Common myeloid progenitor, CD34-positive (primary cell): ENCODE data around the gene NEK5.
"Not testable (repeated sequence)": the region's sequence is repeated elsewhere in the genome, so short reads cannot be mapped to it uniquely, and the experiment has no call there.

Experiments used
- CTCF ChIA-PET: fragments of 350-600 bp; sonication (Branson Sonifier 250); formaldehyde crosslinking; loops from one replicate; lab custom pipeline; 2021; ENCODE audit warnings: antibody characterized with exemption; lab: Charles Lee
- POLR2A ChIA-PET: fragments of 350-600 bp; sonication (Branson Sonifier 250); formaldehyde crosslinking; loops from one replicate; lab custom pipeline; 2021; ENCODE audit warnings: antibody characterized with exemption; lab: Charles Lee
- DNase-seq, 3 donors: peaks; one replicate each; pipeline versions ENCODE4 v3.0.0 to v3.0.0-alpha.2; 2013
- H3K27ac ChIP-seq, 2 experiments: 1 replicate in 1 of 2; 2 replicates in 1 of 2; pipeline ENCODE4 v1.7.0; 2013; ENCODE audit warnings: inconsistent platforms in 2 of 2, low read length in 2 of 2, mild to moderate bottlenecking in 2 of 2, low read depth in 1 of 2, moderate library complexity in 1 of 2; ENCODE audit not compliant: severe bottlenecking in 2 of 2, insufficient read depth in 1 of 2, poor library complexity in 1 of 2
- H3K27me3 ChIP-seq, 5 experiments: replicated peaks in 2 of 5; 1 replicate in 3 of 5; 2 replicates in 2 of 5; pipeline versions ENCODE4 v1.6.1 to v1.7.0; 2013; ENCODE audit warnings: low read length in 4 of 5, mild to moderate bottlenecking in 2 of 5, moderate library complexity in 2 of 5, inconsistent platforms in 1 of 5; ENCODE audit not compliant: insufficient read depth in 5 of 5, control insufficient read depth in 4 of 5
- H3K36me3 ChIP-seq, 4 experiments: 1 replicate in 2 of 4; 2 replicates in 2 of 4; pipeline versions ENCODE4 v1.6.1 to v1.7.0; 2013; ENCODE audit warnings: low read length in 3 of 4, control low read depth in 1 of 4, mild to moderate bottlenecking in 1 of 4; ENCODE audit not compliant: control insufficient read depth in 4 of 4, insufficient read depth in 4 of 4
- H3K4me1 ChIP-seq, 4 experiments: 1 replicate in 3 of 4; 2 replicates in 1 of 4; pipeline versions ENCODE4 v1.6.1 to v1.7.1; 2013; ENCODE audit warnings: low read length in 3 of 4, mild to moderate bottlenecking in 3 of 4, control low read depth in 1 of 4, inconsistent platforms in 1 of 4, moderate library complexity in 1 of 4; ENCODE audit not compliant: control insufficient read depth in 4 of 4, insufficient read depth in 4 of 4; ENCODE audit errors: control extremely low read depth in 1 of 4
- H3K4me3 ChIP-seq, 7 experiments: 1 replicate in 4 of 7; 2 replicates in 3 of 7; pipeline versions ENCODE4 v1.5.1 to v1.7.0; 2013; ENCODE audit warnings: mild to moderate bottlenecking in 7 of 7, low read length in 6 of 7, moderate library complexity in 6 of 7, inconsistent platforms in 2 of 7, low read depth in 2 of 7, control low read depth in 1 of 7; ENCODE audit not compliant: insufficient read depth in 4 of 7, control insufficient read depth in 1 of 7; ENCODE audit errors: extremely low read depth in 1 of 7
- H3K9me3 ChIP-seq, 5 experiments: 1 replicate in 4 of 5; 2 replicates in 1 of 5; pipeline versions ENCODE4 v1.6.1 to v1.7.1; 2013; ENCODE audit warnings: low read length in 4 of 5, mild to moderate bottlenecking in 2 of 5, inconsistent platforms in 1 of 5, low read depth in 1 of 5, moderate library complexity in 1 of 5; ENCODE audit not compliant: control insufficient read depth in 4 of 5, insufficient read depth in 2 of 5; ENCODE audit errors: control extremely low read depth in 1 of 5
- WGBS: methylation state at CpG from one replicate; pipeline ENCODE4 v1.1.5; 2013; ENCODE audit not compliant: insufficient coverage; 5-methylcytosine and 5-hydroxymethylcytosine counted together

NEK5 gene

DNA sequence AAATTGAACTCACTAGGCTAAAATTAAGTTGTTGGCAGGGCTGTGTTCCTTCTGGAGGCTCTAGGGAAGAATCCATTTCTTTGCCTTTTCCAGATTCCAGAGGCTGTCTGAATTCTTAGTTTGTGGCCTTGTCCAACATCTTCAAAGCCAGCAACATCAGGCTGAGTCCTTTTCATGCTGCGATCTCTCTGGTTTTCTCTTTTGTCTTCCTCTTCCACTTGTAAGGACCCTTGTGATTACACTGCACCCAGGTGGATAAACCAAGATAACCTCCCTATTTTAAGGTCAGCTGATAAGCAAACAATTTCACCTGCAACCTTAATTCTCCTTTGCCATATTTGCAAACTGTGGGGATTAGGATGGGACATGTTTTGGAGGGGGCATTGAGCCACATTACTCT is 92.8 kb downstream of the NEK5 start:
- no peaks in the 10 kb centered on the region for H3K4me1 ChIP-seq
- ChIA-PET POLR2A (no interaction called here), CTCF (no interaction called here)
- H3K9me3 ChIP-seq = no peaks in the 10 kb centered on the region
- 100% methylated on average over 1 of the region's 1 CpG for WGBS
- H3K27me3 ChIP-seq = no peaks in the 10 kb centered on the region
- H3K4me3 ChIP-seq = no peak overlapping the region
- no peak overlapping the region for H3K27ac ChIP-seq
- H3K36me3 ChIP-seq = no peaks in the 10 kb centered on the region
- DNase-seq = no peak

DNA sequence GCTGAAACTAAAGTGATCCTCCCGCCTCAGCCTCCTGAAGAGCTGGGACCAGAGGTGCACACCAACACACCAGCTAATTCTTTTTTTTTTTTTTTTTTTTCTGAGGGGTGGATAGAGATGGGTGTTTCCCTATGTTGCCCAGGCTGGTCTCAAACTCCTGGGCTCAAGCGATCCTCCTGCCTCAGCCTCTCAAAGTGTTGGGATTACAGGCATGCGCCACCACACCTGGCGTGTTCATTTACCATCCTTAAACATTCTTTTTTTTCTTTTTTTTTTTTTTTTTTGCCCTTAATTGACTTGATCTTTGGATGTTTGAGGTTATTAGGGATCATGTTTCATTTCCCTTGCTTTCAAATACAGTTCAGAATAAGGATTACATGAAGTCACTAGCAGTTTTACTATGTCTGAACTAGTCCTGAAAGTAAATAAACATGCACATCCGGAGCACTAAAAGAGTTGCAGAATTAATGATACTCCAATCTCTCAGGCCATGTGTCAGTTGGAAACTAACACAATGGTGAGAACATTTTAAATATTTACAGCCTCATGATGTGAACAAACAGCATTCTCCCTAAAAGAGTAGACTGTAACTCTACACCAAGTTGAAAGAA is 94.2 kb downstream of the NEK5 start:
- CTCF ChIA-PET = no interaction called here
- H3K9me3 ChIP-seq = peaks cover 0 to 5% (median 0%) of the 10 kb centered on the region in 5 experiments
- no peaks in the 10 kb centered on the region for H3K27me3 ChIP-seq
- H3K4me3 ChIP-seq = no peak overlapping the region
- 100% methylated on average over 1 of the region's 5 CpGs for WGBS
- no peak for DNase-seq
- H3K36me3 ChIP-seq = peaks cover 0 to 3% (median under 1%) of the 10 kb centered on the region in 4 experiments
- no peak overlapping the region for H3K27ac ChIP-seq
- no peaks in the 10 kb centered on the region for H3K4me1 ChIP-seq
- POLR2A ChIA-PET = no interaction called here

DNA sequence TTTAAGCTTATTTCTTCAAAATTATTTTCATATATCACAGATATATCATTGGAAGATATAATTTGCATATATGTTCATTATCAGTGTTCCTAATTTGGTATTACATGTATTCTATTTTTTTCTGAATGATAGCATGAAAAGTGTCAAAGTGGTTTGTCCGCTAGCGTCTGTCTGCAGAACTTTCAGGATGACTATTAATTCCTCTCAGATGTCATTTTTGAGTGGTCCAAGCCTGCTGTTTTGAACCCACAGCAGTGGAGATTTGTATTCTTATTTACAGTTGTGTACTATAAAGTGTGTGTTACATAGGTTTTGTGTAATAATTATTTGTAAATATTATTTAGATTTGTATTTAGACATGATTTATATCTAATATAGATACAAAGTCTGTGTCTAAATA is 95.8 kb downstream of the NEK5 start:
- POLR2A ChIA-PET = interaction anchor here (0.7 kb wide), 1 partner anchor 11 kb away, joined by 3 read pairs; no protein-coding TSS in a partner anchor
- H3K4me1 ChIP-seq = no peaks in the 10 kb centered on the region
- no peak overlapping the region for H3K27ac ChIP-seq
- WGBS = no CpG with 5 or more reads among the region's 2 CpGs
- CTCF ChIA-PET = no interaction called here
- no peak overlapping the region for H3K4me3 ChIP-seq
- peaks cover 0 to 12% (median 0%) of the 10 kb centered on the region in 5 experiments for H3K9me3 ChIP-seq
- H3K36me3 ChIP-seq = peaks cover 0 to 19% (median 13%) of the 10 kb centered on the region in 4 experiments
- DNase-seq = no peak
- no peaks in the 10 kb centered on the region for H3K27me3 ChIP-seq

DNA sequence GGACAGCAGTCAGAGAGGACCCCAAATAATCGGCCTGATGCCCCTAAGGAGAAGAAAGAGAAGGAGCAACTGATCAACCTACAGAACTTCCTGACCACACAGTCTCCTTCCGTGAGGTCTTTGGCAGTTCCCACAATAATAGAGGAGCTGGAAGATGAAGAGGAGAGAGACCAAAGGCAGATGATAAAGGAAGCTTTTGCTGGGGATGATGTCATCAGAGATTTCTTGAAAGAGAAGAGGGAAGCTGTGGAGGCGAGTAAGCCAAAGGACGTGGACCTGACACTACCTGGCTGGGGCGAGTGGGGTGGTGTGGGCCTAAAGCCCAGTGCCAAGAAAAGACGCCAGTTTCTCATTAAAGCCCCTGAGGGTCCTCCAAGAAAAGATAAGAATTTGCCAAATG is 98.5 kb downstream of the NEK5 start:
- H3K27ac ChIP-seq, H3K4me3 ChIP-seq, H3K27me3 ChIP-seq, POLR2A ChIA-PET, DNase-seq, H3K4me1 ChIP-seq: not testable (repeated sequence)
- peaks cover 11 to 46% (median 26%) of the 10 kb centered on the region in 4 experiments for H3K36me3 ChIP-seq
- 100% methylated on average over 2 of the region's 6 CpGs for WGBS
- H3K9me3 ChIP-seq = peaks cover 0 to 29% (median 8%) of the 10 kb centered on the region in 5 experiments
- CTCF ChIA-PET = interaction anchor here (0.8 to 1.2 kb wide), 2 partner anchors 9 to 10 kb away, joined by 3 read pairs; no protein-coding TSS in a partner anchor

DNA sequence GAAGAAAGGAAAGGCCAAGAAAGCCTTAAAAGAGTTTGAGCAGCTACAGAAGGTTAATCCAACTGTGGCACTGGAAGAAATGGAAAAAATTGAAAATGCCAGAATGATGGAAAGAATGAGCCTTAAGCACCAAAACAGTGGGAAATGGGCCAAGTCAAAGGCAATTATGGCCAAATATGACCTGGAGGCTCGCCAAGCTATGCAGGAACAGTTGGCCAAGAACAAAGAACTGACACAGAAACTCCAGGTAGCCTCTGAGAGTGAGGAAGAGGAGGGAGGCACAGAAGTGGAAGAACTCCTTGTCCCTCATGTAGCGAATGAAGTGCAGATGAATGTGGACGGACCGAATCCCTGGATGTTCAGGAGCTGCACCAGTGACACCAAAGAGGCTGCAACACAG is 99.3 kb downstream of the NEK5 start:
- no peaks in the 10 kb centered on the region for H3K4me1 ChIP-seq
- peaks cover 17 to 54% (median 33%) of the 10 kb centered on the region in 4 experiments for H3K36me3 ChIP-seq
- H3K27ac ChIP-seq = no peak overlapping the region
- no peaks in the 10 kb centered on the region for H3K27me3 ChIP-seq
- POLR2A ChIA-PET = no interaction called here
- no peak for DNase-seq
- H3K9me3 ChIP-seq = peaks cover 0 to 32% (median 8%) of the 10 kb centered on the region in 5 experiments
- H3K4me3 ChIP-seq = no peak overlapping the region
- WGBS = 95% methylated on average over 4 of the region's 4 CpGs
- CTCF ChIA-PET = interaction anchor here (1.2 kb wide), 1 partner anchor 9 kb away, joined by 3 read pairs; no protein-coding TSS in a partner anchor

DNA sequence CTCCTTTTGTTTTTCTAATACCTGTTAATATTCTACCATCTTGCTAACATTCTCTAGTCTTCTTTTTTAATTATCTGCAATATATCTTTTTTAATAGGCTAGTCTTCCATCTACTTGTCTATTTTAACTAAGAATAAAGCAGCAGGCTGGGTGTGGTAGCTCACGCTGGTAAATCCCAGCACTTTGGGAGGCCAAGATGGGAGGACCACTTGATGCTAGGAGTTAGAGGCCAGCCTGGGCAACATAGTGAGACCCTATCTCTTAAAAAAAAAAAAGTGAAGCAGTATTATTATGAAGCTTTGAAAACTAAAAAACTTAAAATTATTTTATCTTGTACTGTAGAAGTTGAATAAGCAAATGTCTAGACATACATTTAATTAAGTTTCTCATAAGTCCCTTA is 101.0 kb downstream of the NEK5 start:
- 100% methylated on average over 1 of the region's 1 CpG for WGBS
- no peaks in the 10 kb centered on the region for H3K4me1 ChIP-seq
- POLR2A ChIA-PET = no interaction called here
- peaks cover 0 to 32% (median 8%) of the 10 kb centered on the region in 5 experiments for H3K9me3 ChIP-seq
- DNase-seq = no peak
- H3K27ac ChIP-seq = no peak overlapping the region
- H3K27me3 ChIP-seq = no peaks in the 10 kb centered on the region
- CTCF ChIA-PET = no interaction called here
- peaks cover 22 to 69% (median 43%) of the 10 kb centered on the region in 4 experiments for H3K36me3 ChIP-seq
- H3K4me3 ChIP-seq = no peak overlapping the region

DNA sequence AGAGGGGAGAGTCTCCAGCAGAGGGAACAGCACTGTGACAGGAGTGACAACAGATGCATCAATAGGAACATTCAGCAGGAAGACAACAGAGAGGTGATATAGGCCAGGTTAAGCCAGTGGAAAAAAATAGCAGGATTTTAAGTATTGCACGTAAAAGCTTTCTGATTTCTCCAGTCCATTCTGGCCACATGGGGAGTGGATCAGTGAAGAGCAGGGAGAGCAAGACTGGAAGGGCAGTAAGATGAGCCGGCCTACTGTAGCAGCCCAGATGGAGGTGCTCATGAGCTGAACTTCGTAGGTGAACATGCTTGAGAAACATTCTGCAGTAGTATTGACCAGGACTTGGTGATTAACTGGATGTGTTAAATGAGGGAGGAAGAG is 102.6 kb downstream of the NEK5 start:
- Histone ChIP-seq H3K4me1 (no peaks in the 10 kb centered on the region), H3K27me3 (no peaks in the 10 kb centered on the region), H3K36me3 (peaks cover 25 to 76% (median 48%) of the 10 kb centered on the region in 4 experiments), H3K9me3 (peaks cover 0 to 32% (median 8%) of the 10 kb centered on the region in 5 experiments), H3K4me3 (no peak overlapping the region), H3K27ac (no peak overlapping the region)
- 100% methylated on average over 3 of the region's 3 CpGs for WGBS
- ChIA-PET CTCF (interaction anchor here (0.9 kb wide), 1 partner anchor 16 kb away, joined by 3 read pairs; no protein-coding TSS in a partner anchor), POLR2A (no interaction called here)
- DNase-seq = no peak
